Measurements from ENCODE around the gene FAM131B.

The FAM131B gene

GRCh38 chr7:143388491-143389101, 26.1 kb upstream of the FAM131B start:
- Histone ChIP-seq H3K9me3 (ENCODE audit: control insufficient read depth, low read length) (no peaks in the 10 kb centered on the region), H3K4me3 (ENCODE audit: insufficient read depth, low read depth, low read length) (no peak overlapping the region), H3K36me3 (ENCODE audit: control insufficient read depth, insufficient read depth, low read length) (peaks cover 25% of the 10 kb centered on the region), H3K27me3 (ENCODE audit: control insufficient read depth, insufficient read depth, low read length, poor library complexity, severe bottlenecking) (no peaks in the 10 kb centered on the region), H3K27ac (ENCODE audit: insufficient read depth, low read depth, low read length, poor library complexity, severe bottlenecking) (no peak overlapping the region), H3K4me1 (ENCODE audit: control insufficient read depth, insufficient read depth, low read length) (peaks cover under 1% of the 10 kb centered on the region)
- WGBS, 2 experiments = 95% methylated on average over 28 of the region's 28 CpGs

- WGBS, 2 experiments = 94 to 95% methylated on average over 10 of the region's 10 CpGs
- H3K4me1 ChIP-seq (ENCODE audit: control insufficient read depth, insufficient read depth, low read length) = peaks cover 6% of the 10 kb centered on the region
- no peak overlapping the region for H3K27ac ChIP-seq (ENCODE audit: insufficient read depth, low read depth, low read length, poor library complexity, severe bottlenecking)
- H3K27me3 ChIP-seq (ENCODE audit: control insufficient read depth, insufficient read depth, low read length, poor library complexity, severe bottlenecking) = no peaks in the 10 kb centered on the region
- H3K4me3 ChIP-seq (ENCODE audit: insufficient read depth, low read depth, low read length) = no peak overlapping the region
- H3K36me3 ChIP-seq (ENCODE audit: control insufficient read depth, insufficient read depth, low read length) = peaks cover 25% of the 10 kb centered on the region
- H3K9me3 ChIP-seq (ENCODE audit: control insufficient read depth, low read length) = no peaks in the 10 kb centered on the region
Measured at GRCh38 chr7:143388051-143388450, 25.5 kb upstream of the FAM131B start.

GRCh38 chr7:143387156-143387975, 24.9 kb upstream of the FAM131B start:
- H3K9me3 ChIP-seq (ENCODE audit: control insufficient read depth, low read length) = no peaks in the 10 kb centered on the region
- H3K36me3 ChIP-seq (ENCODE audit: control insufficient read depth, insufficient read depth, low read length) = peaks cover 25% of the 10 kb centered on the region
- no peak overlapping the region for H3K4me3 ChIP-seq (ENCODE audit: insufficient read depth, low read depth, low read length)
- peaks cover 13% of the 10 kb centered on the region for H3K4me1 ChIP-seq (ENCODE audit: control insufficient read depth, insufficient read depth, low read length)
- WGBS, 2 experiments = 93% methylated on average over 23 of the region's 23 CpGs
- no peaks in the 10 kb centered on the region for H3K27me3 ChIP-seq (ENCODE audit: control insufficient read depth, insufficient read depth, low read length, poor library complexity, severe bottlenecking)
- no peak overlapping the region for H3K27ac ChIP-seq (ENCODE audit: insufficient read depth, low read depth, low read length, poor library complexity, severe bottlenecking)

GRCh38 chr7:143385891-143386781, 23.6 kb upstream of the FAM131B start:
- Histone ChIP-seq H3K36me3 (ENCODE audit: control insufficient read depth, insufficient read depth, low read length) (peaks cover 25% of the 10 kb centered on the region), H3K4me1 (ENCODE audit: control insufficient read depth, insufficient read depth, low read length) (peaks cover 15% of the 10 kb centered on the region)
- 91 to 92% methylated on average over 19 of the region's 19 CpGs for WGBS, 2 experiments

GRCh38 chr7:143384661-143385631, 22.4 kb upstream of the FAM131B start:
- H3K27ac ChIP-seq (ENCODE audit: insufficient read depth, low read depth, low read length, poor library complexity, severe bottlenecking) = no peak overlapping the region
- H3K27me3 ChIP-seq (ENCODE audit: control insufficient read depth, insufficient read depth, low read length, poor library complexity, severe bottlenecking) = no peaks in the 10 kb centered on the region
- H3K4me1 ChIP-seq (ENCODE audit: control insufficient read depth, insufficient read depth, low read length) = peaks cover 15% of the 10 kb centered on the region
- 88 to 90% methylated on average over 13 to 14 of the region's 14 CpGs for WGBS, 2 experiments
- no peaks in the 10 kb centered on the region for H3K9me3 ChIP-seq (ENCODE audit: control insufficient read depth, low read length)
- peaks cover 15% of the 10 kb centered on the region for H3K36me3 ChIP-seq (ENCODE audit: control insufficient read depth, insufficient read depth, low read length)
- no peak overlapping the region for H3K4me3 ChIP-seq (ENCODE audit: insufficient read depth, low read depth, low read length)

More at GRCh38 chr7:143385891-143386781, 23.6 kb upstream of the FAM131B start:
- H3K4me3 ChIP-seq (ENCODE audit: insufficient read depth, low read depth, low read length) = no peak overlapping the region
- no peaks in the 10 kb centered on the region for H3K9me3 ChIP-seq (ENCODE audit: control insufficient read depth, low read length)
- no peaks in the 10 kb centered on the region for H3K27me3 ChIP-seq (ENCODE audit: control insufficient read depth, insufficient read depth, low read length, poor library complexity, severe bottlenecking)
- no peak overlapping the region for H3K27ac ChIP-seq (ENCODE audit: insufficient read depth, low read depth, low read length, poor library complexity, severe bottlenecking)

- WGBS, 2 experiments = 90 to 91% methylated on average over 5 of the region's 5 CpGs
- Histone ChIP-seq H3K27me3 (ENCODE audit: control insufficient read depth, insufficient read depth, low read length, poor library complexity, severe bottlenecking) (no peaks in the 10 kb centered on the region), H3K36me3 (ENCODE audit: control insufficient read depth, insufficient read depth, low read length) (peaks cover 9% of the 10 kb centered on the region), H3K9me3 (ENCODE audit: control insufficient read depth, low read length) (no peaks in the 10 kb centered on the region), H3K27ac (ENCODE audit: insufficient read depth, low read depth, low read length, poor library complexity, severe bottlenecking) (no peak overlapping the region), H3K4me1 (ENCODE audit: control insufficient read depth, insufficient read depth, low read length) (peaks cover 22% of the 10 kb centered on the region), H3K4me3 (ENCODE audit: insufficient read depth, low read depth, low read length) (no peak overlapping the region)
Measured at GRCh38 chr7:143384148-143384547, 21.6 kb upstream of the FAM131B start.

- H3K27me3 ChIP-seq (ENCODE audit: control insufficient read depth, insufficient read depth, low read length, poor library complexity, severe bottlenecking) = no peaks in the 10 kb centered on the region
- no peak overlapping the region for H3K4me3 ChIP-seq (ENCODE audit: insufficient read depth, low read depth, low read length)
- H3K4me1 ChIP-seq (ENCODE audit: control insufficient read depth, insufficient read depth, low read length) = peaks cover 25% of the 10 kb centered on the region
- H3K36me3 ChIP-seq (ENCODE audit: control insufficient read depth, insufficient read depth, low read length) = peaks cover 3% of the 10 kb centered on the region
- no peak overlapping the region for H3K27ac ChIP-seq (ENCODE audit: insufficient read depth, low read depth, low read length, poor library complexity, severe bottlenecking)
- 86 to 89% methylated on average over 1 of the region's 1 CpG for WGBS, 2 experiments
- no peaks in the 10 kb centered on the region for H3K9me3 ChIP-seq (ENCODE audit: control insufficient read depth, low read length)
Measured at GRCh38 chr7:143383642-143383957, 21.1 kb upstream of the FAM131B start.

- Histone ChIP-seq H3K36me3 (ENCODE audit: control insufficient read depth, insufficient read depth, low read length) (no peaks in the 10 kb centered on the region), H3K4me1 (ENCODE audit: control insufficient read depth, insufficient read depth, low read length) (peaks cover 25% of the 10 kb centered on the region), H3K27me3 (ENCODE audit: control insufficient read depth, insufficient read depth, low read length, poor library complexity, severe bottlenecking) (no peaks in the 10 kb centered on the region), H3K4me3 (ENCODE audit: insufficient read depth, low read depth, low read length) (peak overlapping the region; percentile 70), H3K27ac (ENCODE audit: insufficient read depth, low read depth, low read length, poor library complexity, severe bottlenecking) (no peak overlapping the region), H3K9me3 (ENCODE audit: control insufficient read depth, low read length) (no peaks in the 10 kb centered on the region)
- 93 to 94% methylated on average over 15 of the region's 15 CpGs for WGBS, 2 experiments
Measured at GRCh38 chr7:143382791-143383641, 20.5 kb upstream of the FAM131B start.
